ENCODE results near the gene PNPLA6. TPM values are rescaled to one million over a fixed set of nuclear protein-coding genes. Genes with fewer than 3 reads are reported as not detected.

Gene PNPLA6
- total and polyA plus RNA-seq, 2 of the 13 experiments (the other 11 are each of a cell fraction or from before 2014, with no cell fraction given): 24.9 to 28.2 TPM

GRCh38 chr19:7500811-7501450, 34.6 kb upstream of the PNPLA6 start (continued):
- peak; percentile 41; the same call in 1 of the 2 replicates for TF ChIP-seq REPIN1 (CRISPR knock-in tag; IDR thresholded peaks at IDR 0.05; ENCODE audit: borderline replicate concordance, low read depth)
- peak; percentile 74 for TF ChIP-seq IKZF4 (CRISPR knock-in tag; IDR thresholded peaks at IDR 0.05; ENCODE audit: borderline replicate concordance, low read depth, not compliant biosample characterization)
- TF ChIP-seq NRL (CRISPR knock-in tag; IDR thresholded peaks at IDR 0.05; ENCODE audit: borderline replicate concordance): peak; percentile 71; the same call in 1 of the 2 replicates
- no peak for TF ChIP-seq PAX8 (CRISPR knock-in tag; IDR thresholded peaks at IDR 0.05; ENCODE audit: borderline replicate concordance)
- TF ChIP-seq ATF7 (IDR thresholded peaks at IDR 0.05): no peak
- TF ChIP-seq ATF7 (CRISPR knock-in tag; IDR thresholded peaks at IDR 0.05): 0 out of 2 replicates have a peak, but pooled peaks have one; percentile 40
- TF ChIP-seq HDAC1 (CRISPR knock-in tag; IDR thresholded peaks at IDR 0.05): peak; percentile 57; the same call in 1 of the 2 replicates
- peak; percentile 70; the same call in 1 of the 2 replicates for TF ChIP-seq MTERF4 (CRISPR knock-in tag; IDR thresholded peaks at IDR 0.05)
- 0 out of 2 replicates have a peak, but pooled peaks have one; percentile 74 for TF ChIP-seq SATB2 (CRISPR knock-in tag; IDR thresholded peaks at IDR 0.05)
- 0 out of 2 replicates have a peak, but pooled peaks have one; percentile 31 for TF ChIP-seq ZNF362 (CRISPR knock-in tag; IDR thresholded peaks at IDR 0.05; ENCODE audit: borderline replicate concordance)
- peak; percentile 81 for TF ChIP-seq ZBTB33 (CRISPR knock-in tag; IDR thresholded peaks at IDR 0.05)
- no peak for TF ChIP-seq ZEB1 (IDR thresholded peaks at IDR 0.05; ENCODE audit: insufficient replicate concordance, low read depth)
- no peak for TF ChIP-seq SETDB1 (CRISPR knock-in tag; IDR thresholded peaks at IDR 0.05; ENCODE audit: borderline replicate concordance)
- 0 out of 2 replicates have a peak, but pooled peaks have one; percentile 47 for TF ChIP-seq ZNF232 (CRISPR knock-in tag; IDR thresholded peaks at IDR 0.05; ENCODE audit: borderline replicate concordance)
- peak; percentile 60; the same call in 1 of the 2 replicates for TF ChIP-seq ZNF230 (CRISPR knock-in tag; IDR thresholded peaks at IDR 0.05)
- TF ChIP-seq KAT2B (IDR thresholded peaks at IDR 0.05; ENCODE audit: borderline replicate concordance, low read depth, low read length): no peak
- TF ChIP-seq GATAD2A (CRISPR knock-in tag; IDR thresholded peaks at IDR 0.05): no peak
- peak; percentile 60; the same call in 1 of the 2 replicates for TF ChIP-seq TBX2 (CRISPR knock-in tag; IDR thresholded peaks at IDR 0.05; ENCODE audit: borderline replicate concordance)
- TF ChIP-seq ZNF205 (CRISPR knock-in tag; IDR thresholded peaks at IDR 0.05): no peak
- peak; percentile 40; the same call in 1 of the 2 replicates for TF ChIP-seq ZNF605 (CRISPR knock-in tag; IDR thresholded peaks at IDR 0.05)
- TF ChIP-seq FOXA3 (CRISPR knock-in tag; IDR thresholded peaks at IDR 0.05): no peak
- TF ChIP-seq KLF13 (CRISPR knock-in tag; IDR thresholded peaks at IDR 0.05): 0 out of 2 replicates have a peak, but pooled peaks have one; percentile 39
- TF ChIP-seq ZSCAN5A (CRISPR knock-in tag; IDR thresholded peaks at IDR 0.05; ENCODE audit: borderline replicate concordance): 0 out of 2 replicates have a peak, but pooled peaks have one; percentile 43
- TF ChIP-seq AHR (CRISPR knock-in tag; IDR thresholded peaks at IDR 0.05): no peak
- TF ChIP-seq KDM3A (CRISPR knock-in tag; IDR thresholded peaks at IDR 0.05; ENCODE audit: low read depth): peak; percentile 42; the same call in 1 of the 2 replicates
- no peak for TF ChIP-seq NFIC (IDR thresholded peaks at IDR 0.05; ENCODE audit: low read length)

All from HepG2 (cell line).